CD14-positive monocyte (primary cell): Measurements from ENCODE around the gene MYL3. TPM values are rescaled to one million over a fixed set of nuclear protein-coding genes. Genes with fewer than 3 reads are reported as not detected.

Experiments
- polyA plus RNA-seq, 3 donors: library from polyadenylated mRNA; depleted of rRNA in 1 of 3; unstranded in 2 of 3; stranded (reverse) in 1 of 3; fragments of 300-500 nt in 2 of 3; fragments of >200 nt in 1 of 3; fragmentation: Illumina TruSeq in 2 of 3; gene quantifications; 1 replicate in 2 of 3; 2 replicates in 1 of 3; pipeline ENCODE4 v1.2.3, GENCODE V29; 2012 to 2021

MYL3 gene
- polyA plus RNA-seq, 3 donors: not detected

Other genes starting within 250 kb of the MYL3 start
- gene ALS2CL, start 169.8 kb downstream of the MYL3 start, polyA plus RNA-seq: 1 to 10 TPM in 1 of 3 donors, under 1 TPM in 2; 0.38 to 5.7 (median 0.55) TPM
- gene TMIE, start 162.1 kb downstream of the MYL3 start, polyA plus RNA-seq: not detected
- gene PRSS50, start 145.6 kb downstream of the MYL3 start, polyA plus RNA-seq: not detected
- gene PTH1R, start 14.3 kb upstream of the MYL3 start, polyA plus RNA-seq: not detected
- gene CCDC12, start 113.3 kb upstream of the MYL3 start, polyA plus RNA-seq: 10 to 100 TPM; 50.1 to 70.7 (median 55.8) TPM
- gene NBEAL2, start 116.2 kb upstream of the MYL3 start, polyA plus RNA-seq: 100 to 1,000 TPM in 1 of 3 donors, 10 to 100 TPM in 2; 10.4 to 622 (median 17.3) TPM